Left cardiac atrium (tissue), 4 donors: ENCODE measurements around the gene ATP5MC3. TPM values are rescaled to one million over a fixed set of nuclear protein-coding genes. Genes with fewer than 3 reads are reported as not detected.
"Not testable (repeated sequence)": the region's sequence is repeated elsewhere in the genome, so short reads cannot be mapped to it uniquely, and the experiment has no call there.

Source experiments
- ATAC-seq, 2 donors: fragments of 200-7000 bp; cut with Tn5 transposase; one replicate each; pipeline ENCODE4 v1.9.1; 2020; ENCODE audit warnings: mild to moderate bottlenecking in 2 of 2, moderate library complexity in 2 of 2
- DNase-seq: peaks from one replicate; pipeline ENCODE4 v3.0.0-alpha.2; 2020
- intact Hi-C, 2 donors: fragments of 100-400 bp; cut with DNase I; formaldehyde crosslinking; loops; one replicate each; pipeline versions ENCODE4 v1.14.1 to v1.15.1; 2022 to 2023
- long read RNA-seq: library from polyadenylated mRNA; unstranded; transcript quantifications from one replicate; pipeline ENCODE4 v2.0.0, GENCODE V29; 2021
- total RNA-seq, 2 donors: library from RNA; stranded (reverse); fragmentation: NEBNext Ultra II Directional; extraction: Animal tissue kit (Norgen Biotek cat#: 25700); gene quantifications; one replicate each; pipeline ENCODE4 v1.2.1, GENCODE V29; 2021
- donor health status: DM: no; HTN: yes; CAD: no.
- donor health status: DM: no; HTN: yes; CAD: no; lungs with severe emphysema.
- donor health status: DM: yes; HTN: yes; CAD: no.
- donor health status: Dilated cardiomyopathy.

The ATP5MC3 gene
- total RNA-seq, result 100 to 1,000 TPM; 774 to 962 TPM
- long read RNA-seq, full-length matches to known transcripts, result 89 of 96 reads
- long read RNA-seq, partial matches to known transcripts, result 3 of 96 reads
- long read RNA-seq, other reads (novel, unspliced or antisense), result 4 of 96 reads

- ATAC-seq (peak; percentile 96 to 98), DNase-seq (peak; percentile 96)
- intact Hi-C loops, result no loop called here
These were observed at the start of gene ATP5MC3 for GRCh38 chr2:175181104-175181876. ATP5MC3 (minus strand) TSS chr2:175181710; CDS start chr2:175181393, 317 bp downstream.

- ATAC-seq, DNase-seq, intact Hi-C loops: not testable (repeated sequence)
These were observed 47.1 kb upstream of the ATP5MC3 start for GRCh38 chr2:175228601-175229000.

- DNase-seq, result no peak
- intact Hi-C loops, result no loop called here
- ATAC-seq, result no peak
These were observed 46.7 kb upstream of the ATP5MC3 start for GRCh38 chr2:175228179-175228578.

GRCh38 chr2:175227393-175227792, 45.9 kb upstream of the ATP5MC3 start:
- intact Hi-C loops, result no loop called here
- DNase-seq (no peak), ATAC-seq (no peak)

GRCh38 chr2:175220075-175220474, 38.6 kb upstream of the ATP5MC3 start:
- intact Hi-C loops, result no loop called here
- no peak for DNase-seq

GRCh38 chr2:175218551-175218950, 37.0 kb upstream of the ATP5MC3 start:
- intact Hi-C loops, result no loop called here
- no peak for ATAC-seq

More at GRCh38 chr2:175220075-175220474, 38.6 kb upstream of the ATP5MC3 start:
- ATAC-seq, result no peak

GRCh38 chr2:175207741-175208438, 26.4 kb upstream of the ATP5MC3 start:
- peak; percentile 90 to 98 for ATAC-seq
- DNase-seq, result peak; percentile 67

More at GRCh38 chr2:175218551-175218950, 37.0 kb upstream of the ATP5MC3 start:
- DNase-seq, result no peak

GRCh38 chr2:175206866-175207265, 25.4 kb upstream of the ATP5MC3 start:
- no peak for DNase-seq
- intact Hi-C loops, result no loop called here
- no peak for ATAC-seq

More at GRCh38 chr2:175207741-175208438, 26.4 kb upstream of the ATP5MC3 start:
- intact Hi-C loops, result no loop called here

- intact Hi-C loops, result no loop called here
- ATAC-seq (no peak), DNase-seq (no peak)
These were observed 24.0 kb upstream of the ATP5MC3 start for GRCh38 chr2:175205523-175205922.

GRCh38 chr2:175203621-175204496, 22.3 kb upstream of the ATP5MC3 start:
- intact Hi-C loops, result loop anchor here in 1 of 2 donors (5.0 kb wide), 1 partner anchor 78 kb away; no protein-coding TSS in a partner anchor
- ATAC-seq, result peak; percentile 69 to 76
- peak; percentile 43 for DNase-seq

GRCh38 chr2:175195012-175195411, 13.5 kb upstream of the ATP5MC3 start:
- intact Hi-C loops, result no loop called here
- DNase-seq (no peak), ATAC-seq (no peak)

- no peak for DNase-seq
- ATAC-seq, result no peak
- intact Hi-C loops, result no loop called here
These were observed 7.3 kb upstream of the ATP5MC3 start for GRCh38 chr2:175188761-175189160.

- intact Hi-C loops, result no loop called here
- ATAC-seq (no peak), DNase-seq (no peak)
These were observed 5.9 kb upstream of the ATP5MC3 start for GRCh38 chr2:175187378-175187777.

- intact Hi-C loops, result no loop called here
- no peak for ATAC-seq
- DNase-seq, result no peak
These were observed 2.2 kb upstream of the ATP5MC3 start for GRCh38 chr2:175183674-175184073.

GRCh38 chr2:175181877-175182308, 383 bp upstream of the ATP5MC3 start:
- DNase-seq (no peak), ATAC-seq (no peak)
- intact Hi-C loops, result no loop called here

- DNase-seq, result peak; percentile 54
- intact Hi-C loops, result no loop called here
- ATAC-seq, result peak; percentile 81 to 86
These were observed 808 bp downstream of the ATP5MC3 start for GRCh38 chr2:175180701-175181103.

GRCh38 chr2:175176624-175177023, 4.9 kb downstream of the ATP5MC3 start:
- no peak for DNase-seq
- ATAC-seq, result no peak
- intact Hi-C loops, result no loop called here

- intact Hi-C loops, result no loop called here
- no peak for ATAC-seq
These were observed 5.6 kb downstream of the ATP5MC3 start for GRCh38 chr2:175175896-175176295.

GRCh38 chr2:175175320-175175719, 6.2 kb downstream of the ATP5MC3 start:
- DNase-seq, result no peak
- intact Hi-C loops, result no loop called here
- no peak for ATAC-seq

More at GRCh38 chr2:175175896-175176295, 5.6 kb downstream of the ATP5MC3 start:
- DNase-seq, result no peak
